Stimulated activated CD4-positive, alpha-beta T cell treated with anti-CD3 and anti-CD28 coated beads, Interleukin-2, amount 100 ng/mL, for 4 hours (primary cell): ENCODE results near the gene NPAS3.

ENCODE experiments used
- DNase-seq: peaks from one replicate; pipeline ENCODE4 v3.0.0-alpha.2; 2020; ENCODE audit warnings: low read depth

Gene NPAS3

GRCh38 chr14:32940711-32941667 is 2.3 kb downstream of the NPAS3 start:
- DNase-seq, result no peak

GRCh38 chr14:32941668-32942065 is 3.0 kb downstream of the NPAS3 start:
- DNase-seq, result no peak

- no peak for DNase-seq
Observed at GRCh38 chr14:32947081-32947480, 8.4 kb downstream of the NPAS3 start.

- DNase-seq, result no peak
Observed at GRCh38 chr14:32947792-32948191, 9.1 kb downstream of the NPAS3 start.

- DNase-seq, result no peak
Observed at GRCh38 chr14:32950584-32950983, 11.9 kb downstream of the NPAS3 start.

GRCh38 chr14:32967421-32967820 is 28.7 kb downstream of the NPAS3 start:
- no peak for DNase-seq

GRCh38 chr14:32968972-32969544 is 30.4 kb downstream of the NPAS3 start:
- no peak for DNase-seq

- no peak for DNase-seq
Observed at GRCh38 chr14:32977913-32978312, 39.2 kb downstream of the NPAS3 start.

GRCh38 chr14:32978691-32979255 is 40.1 kb downstream of the NPAS3 start:
- no peak for DNase-seq

- DNase-seq, result no peak
Observed at GRCh38 chr14:32980178-32980901, 41.7 kb downstream of the NPAS3 start.

- no peak for DNase-seq
Observed at GRCh38 chr14:32980902-32981501, 42.3 kb downstream of the NPAS3 start.

GRCh38 chr14:32984241-32984930 is 45.7 kb downstream of the NPAS3 start:
- DNase-seq, result no peak

GRCh38 chr14:32985866-32986265 is 47.2 kb downstream of the NPAS3 start:
- DNase-seq, result no peak

- DNase-seq, result no peak
Observed at GRCh38 chr14:32986791-32987540, 48.3 kb downstream of the NPAS3 start.

GRCh38 chr14:32991691-32992090 is 53.0 kb downstream of the NPAS3 start:
- no peak for DNase-seq

- DNase-seq, result no peak
Observed at GRCh38 chr14:32993921-32994320, 55.2 kb downstream of the NPAS3 start.

- DNase-seq, result no peak
Observed at GRCh38 chr14:32996343-32996742, 57.7 kb downstream of the NPAS3 start.

- no peak for DNase-seq
Observed at GRCh38 chr14:32998433-32998832, 59.8 kb downstream of the NPAS3 start.

GRCh38 chr14:33009673-33010072 is 71.0 kb downstream of the NPAS3 start:
- DNase-seq, result no peak

- DNase-seq, result no peak
Observed at GRCh38 chr14:33010495-33010894, 71.8 kb downstream of the NPAS3 start.

- DNase-seq, result no peak
Observed at GRCh38 chr14:33014710-33015109, 76.0 kb downstream of the NPAS3 start.
